Ovary (tissue), 9 donors: ENCODE results near the gene TCF4. TPM values are rescaled to one million over a fixed set of nuclear protein-coding genes. Genes with fewer than 3 reads are reported as not detected.

Experiments
- DNase-seq, 5 donors: peaks; one replicate each; pipeline ENCODE4 v3.0.0-alpha.2; 2019 to 2020
- H3K27ac ChIP-seq, 2 donors: fragments of 200-600 bp; one replicate each; pipeline versions ENCODE4 v1.5.1 to v1.8.0; 2019 to 2022
- H3K27me3 ChIP-seq: fragments of 200-600 bp; one replicate; pipeline ENCODE4 v1.8.0; 2022
- H3K36me3 ChIP-seq: fragments of 200-600 bp; sonication (generic); one replicate; pipeline ENCODE4 v1.5.1; 2019
- H3K4me1 ChIP-seq: one replicate; pipeline ENCODE4 v1.8.1; 2013; ENCODE audit warnings: mild to moderate bottlenecking, moderate library complexity; ENCODE audit not compliant: insufficient read depth
- H3K4me3 ChIP-seq: fragments of 200-600 bp; sonication (generic); one replicate; pipeline ENCODE4 v1.5.1; 2017
- H3K9me3 ChIP-seq, 2 donors: fragments of 200-600 bp in 1 of 2; sonication (generic) in 1 of 2; one replicate each; pipeline versions ENCODE4 v1.5.1 to v1.8.1; 2013 to 2019; ENCODE audit warnings: mild to moderate bottlenecking in 1 of 2, moderate library complexity in 1 of 2
- EP300 ChIP-seq: sonication (generic); formaldehyde crosslinking; IDR thresholded peaks from one replicate; pipeline ENCODE4 v1.6.1; 2017; ENCODE audit warnings: antibody characterized with exemption
- POLR2A ChIP-seq: fragments of 450-650 bp; IDR thresholded peaks from one replicate; pipeline ENCODE4 v1.6.1; 2017; ENCODE audit warnings: antibody characterized with exemption, mild to moderate bottlenecking, moderate library complexity
- WGBS, 3 donors: extraction: QIAGEN DNeasy Blood & Tissue Kit in 1 of 3; methylation state at CpG; one replicate each; pipeline versions ENCODE4 v1.1.5 to v1.1.7; 2013 to 2017; 5-methylcytosine and 5-hydroxymethylcytosine counted together
- intact Hi-C, 4 donors: fragments of 100-400 bp; cut with DNase I; formaldehyde crosslinking; loops; one replicate each; pipeline versions ENCODE4 v1.11.0 to v1.15.1; 2022 to 2023
- polyA plus RNA-seq, 2 donors: library from polyadenylated mRNA; stranded (reverse); fragments of 200-250 nt in 1 of 2; fragments of 350-450 nt in 1 of 2; fragmentation: Illumina TruSeq in 1 of 2; extraction: RNeasy Lipid Tissue Mini Kit (QIAGEN cat#74804) in 1 of 2; gene quantifications; one replicate each; pipeline ENCODE4 v1.2.3, GENCODE V29; 2013 to 2014
- total RNA-seq, 7 donors: library from RNA; depleted of rRNA in 2 of 7; stranded (reverse); fragments of >200 nt in 2 of 7; fragmentation: NEBNext Ultra II Directional in 3 of 7; extraction: Animal tissue kit (Norgen Biotek cat#: 25700) in 3 of 7; gene quantifications; one replicate each; pipeline versions ENCODE4 v1.1.0 to v1.2.4, GENCODE V29; 2016 to 2023
- TF ChIP-seq, protein P1 (sequence below), 3 donors: fragments of 450-650 bp in 2 of 3; fragments of 200-600 bp in 1 of 3; IDR thresholded peaks; one replicate each; pipeline versions ENCODE4 v1.5.1 to v1.8.0; 2016 to 2022; ENCODE audit warnings: antibody characterized with exemption in 3 of 3, mild to moderate bottlenecking in 1 of 3
- donor health status: DM: no; HTN: no; CAD: no; lungs with moderate emphysema.
- donor health status: DM: no; HTN: no; CAD: no.
- donor health status: Bipolar disorder and iron deficiency.
- donor health status: DM: yes; HTN: yes; CAD: no.
- donor health status: DM: no; HTN: no; CAD: no.
- donor health status: DM: yes; HTN: yes; CAD: no.

The TCF4 gene
- total and polyA plus RNA-seq, 9 donors = 36.5 to 131 (median 112) TPM

- no peak for DNase-seq
- WGBS, 3 donors = 92 to 97% (median 93%) methylated on average over 5 of the region's 5 CpGs
- no peaks in the 10 kb centered on the region for H3K27me3 ChIP-seq
- intact Hi-C loops = no loop called here
- no peak overlapping the region for H3K27ac ChIP-seq
- no peaks in the 10 kb centered on the region for H3K4me1 ChIP-seq
- TF ChIP-seq EP300 = no peak
- TF ChIP-seq, protein P1, sequence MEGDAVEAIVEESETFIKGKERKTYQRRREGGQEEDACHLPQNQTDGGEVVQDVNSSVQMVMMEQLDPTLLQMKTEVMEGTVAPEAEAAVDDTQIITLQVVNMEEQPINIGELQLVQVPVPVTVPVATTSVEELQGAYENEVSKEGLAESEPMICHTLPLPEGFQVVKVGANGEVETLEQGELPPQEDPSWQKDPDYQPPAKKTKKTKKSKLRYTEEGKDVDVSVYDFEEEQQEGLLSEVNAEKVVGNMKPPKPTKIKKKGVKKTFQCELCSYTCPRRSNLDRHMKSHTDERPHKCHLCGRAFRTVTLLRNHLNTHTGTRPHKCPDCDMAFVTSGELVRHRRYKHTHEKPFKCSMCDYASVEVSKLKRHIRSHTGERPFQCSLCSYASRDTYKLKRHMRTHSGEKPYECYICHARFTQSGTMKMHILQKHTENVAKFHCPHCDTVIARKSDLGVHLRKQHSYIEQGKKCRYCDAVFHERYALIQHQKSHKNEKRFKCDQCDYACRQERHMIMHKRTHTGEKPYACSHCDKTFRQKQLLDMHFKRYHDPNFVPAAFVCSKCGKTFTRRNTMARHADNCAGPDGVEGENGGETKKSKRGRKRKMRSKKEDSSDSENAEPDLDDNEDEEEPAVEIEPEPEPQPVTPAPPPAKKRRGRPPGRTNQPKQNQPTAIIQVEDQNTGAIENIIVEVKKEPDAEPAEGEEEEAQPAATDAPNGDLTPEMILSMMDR (IDR thresholded peaks at IDR 0.05) = no peak
- TF ChIP-seq POLR2A = no peak
- H3K36me3 ChIP-seq = no peaks in the 10 kb centered on the region
- H3K9me3 ChIP-seq = no peaks in the 10 kb centered on the region
- H3K4me3 ChIP-seq = no peak overlapping the region
Measured at GRCh38 chr18:55446996-55447671, 140.9 kb downstream of the TCF4 start.

DNA sequence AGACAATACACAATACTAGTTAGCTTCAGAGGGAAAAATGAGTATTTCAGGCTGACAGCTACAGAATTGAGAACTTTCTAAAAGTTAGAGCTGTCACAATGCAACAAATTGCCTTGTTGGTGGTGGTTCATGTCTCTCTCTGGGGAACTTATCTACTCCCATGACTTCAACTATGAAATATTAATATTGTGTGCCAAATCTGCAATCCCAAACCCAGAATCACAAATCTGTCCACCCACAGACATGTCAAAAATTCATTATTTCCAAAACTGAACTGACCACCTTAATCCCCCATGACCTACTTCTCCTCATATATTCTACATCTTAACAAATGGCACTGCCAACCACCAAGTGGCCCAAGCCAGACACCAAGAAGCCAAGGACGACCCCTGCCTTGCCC is 143.5 kb downstream of the TCF4 start:
- H3K27ac ChIP-seq = no peak overlapping the region
- H3K27me3 ChIP-seq = no peaks in the 10 kb centered on the region
- intact Hi-C loops = no loop called here
- TF ChIP-seq EP300 (no peak), POLR2A (no peak)
- TF ChIP-seq, protein P1 (IDR thresholded peaks at IDR 0.05) = no peak
- H3K4me1 ChIP-seq = no peaks in the 10 kb centered on the region
- H3K4me3 ChIP-seq = no peak overlapping the region
- 87 to 100% (median 97%) methylated on average over 1 of the region's 1 CpG for WGBS, 3 donors
- no peak for DNase-seq
- H3K36me3 ChIP-seq = no peaks in the 10 kb centered on the region
- H3K9me3 ChIP-seq = no peaks in the 10 kb centered on the region

- 95 to 98% (median 97%) methylated on average over 3 of the region's 3 CpGs for WGBS, 3 donors
- TF ChIP-seq EP300 (no peak), POLR2A (no peak)
- TF ChIP-seq, protein P1 (IDR thresholded peaks at IDR 0.05) = no peak
- intact Hi-C loops = no loop called here
- DNase-seq = no peak
- Histone ChIP-seq H3K4me1 (no peaks in the 10 kb centered on the region), H3K36me3 (no peaks in the 10 kb centered on the region), H3K27ac (no peak overlapping the region), H3K4me3 (no peak overlapping the region), H3K27me3 (no peaks in the 10 kb centered on the region), H3K9me3 (no peaks in the 10 kb centered on the region)
Measured at GRCh38 chr18:55443776-55444175, 144.2 kb downstream of the TCF4 start.

DNA sequence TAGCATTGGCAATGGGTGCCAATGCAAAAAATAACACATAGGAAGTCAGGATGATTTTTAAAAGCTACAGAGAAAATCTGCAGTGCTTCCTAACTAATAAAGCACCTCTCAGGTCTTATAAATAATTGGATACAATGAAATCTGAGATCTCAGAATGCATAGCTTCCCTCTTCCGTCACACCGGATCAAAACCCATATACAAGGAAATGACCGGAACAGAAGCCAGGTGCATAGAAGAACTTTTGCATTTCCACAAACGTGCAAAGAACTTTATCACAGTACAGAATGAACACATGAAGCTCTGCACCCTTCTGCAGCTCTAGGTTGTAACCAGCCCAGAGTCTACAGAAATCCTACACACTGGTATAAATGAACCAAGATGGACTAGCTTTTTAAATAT is 145.4 kb downstream of the TCF4 start:
- 90 to 91% (median 90%) methylated on average over 4 of the region's 4 CpGs for WGBS, 3 donors
- H3K9me3 ChIP-seq = no peaks in the 10 kb centered on the region
- intact Hi-C loops = no loop called here
- no peak for TF ChIP-seq POLR2A
- TF ChIP-seq, protein P1 (IDR thresholded peaks at IDR 0.05) = no peak
- no peak for TF ChIP-seq EP300
- no peaks in the 10 kb centered on the region for H3K27me3 ChIP-seq
- no peaks in the 10 kb centered on the region for H3K36me3 ChIP-seq
- DNase-seq = no peak
- H3K27ac ChIP-seq = no peak overlapping the region
- no peaks in the 10 kb centered on the region for H3K4me1 ChIP-seq
- H3K4me3 ChIP-seq = no peak overlapping the region
